SJCRH30 (cell line): ENCODE measurements around the gene VWA7. TPM values are rescaled to one million over a fixed set of nuclear protein-coding genes. Genes with fewer than 3 reads are reported as not detected.
"Not testable (repeated sequence)": the region's sequence is repeated elsewhere in the genome, so short reads cannot be mapped to it uniquely, and the experiment has no call there.

Source experiments
- DNase-seq, 2 experiments: peaks; one replicate each; pipeline ENCODE4 v3.0.0-alpha.2; 2015 to 2020
- H3K27ac ChIP-seq: fragments of 250-450 bp; sonication (Bioruptor Pico); 2 replicates; pipeline ENCODE4 v1.5.1; 2020; ENCODE audit warnings: mild to moderate bottlenecking, moderate library complexity
- H3K27me3 ChIP-seq: fragments of 250-450 bp; sonication (Bioruptor Pico); 2 replicates; pipeline ENCODE4 v1.5.1; 2020; ENCODE audit warnings: mild to moderate bottlenecking, moderate library complexity
- H3K36me3 ChIP-seq: fragments of 250-450 bp; sonication (Bioruptor Pico); 2 replicates; pipeline ENCODE4 v1.5.1; 2020; ENCODE audit warnings: mild to moderate bottlenecking, moderate library complexity
- H3K4me1 ChIP-seq: fragments of 250-450 bp; sonication (Bioruptor Pico); 2 replicates; pipeline ENCODE4 v1.5.1; 2020; ENCODE audit warnings: mild to moderate bottlenecking, moderate library complexity
- H3K4me3 ChIP-seq: fragments of 250-450 bp; sonication (Bioruptor Pico); 2 replicates; pipeline ENCODE4 v1.5.1; 2020; ENCODE audit warnings: mild to moderate bottlenecking, moderate library complexity
- H3K9me3 ChIP-seq: fragments of 250-450 bp; sonication (Bioruptor Pico); replicated peaks from 2 replicates; pipeline ENCODE4 v1.5.1; 2020; ENCODE audit warnings: mild to moderate bottlenecking, moderate library complexity
- total RNA-seq: library from RNA; depleted of rRNA; stranded (reverse); fragments of >200 nt; shearing (Covaris generic); gene quantifications from 2 replicates; pipeline ENCODE4 v1.2.3, GENCODE V29; 2014; rRNA removed

Gene VWA7, protein sequence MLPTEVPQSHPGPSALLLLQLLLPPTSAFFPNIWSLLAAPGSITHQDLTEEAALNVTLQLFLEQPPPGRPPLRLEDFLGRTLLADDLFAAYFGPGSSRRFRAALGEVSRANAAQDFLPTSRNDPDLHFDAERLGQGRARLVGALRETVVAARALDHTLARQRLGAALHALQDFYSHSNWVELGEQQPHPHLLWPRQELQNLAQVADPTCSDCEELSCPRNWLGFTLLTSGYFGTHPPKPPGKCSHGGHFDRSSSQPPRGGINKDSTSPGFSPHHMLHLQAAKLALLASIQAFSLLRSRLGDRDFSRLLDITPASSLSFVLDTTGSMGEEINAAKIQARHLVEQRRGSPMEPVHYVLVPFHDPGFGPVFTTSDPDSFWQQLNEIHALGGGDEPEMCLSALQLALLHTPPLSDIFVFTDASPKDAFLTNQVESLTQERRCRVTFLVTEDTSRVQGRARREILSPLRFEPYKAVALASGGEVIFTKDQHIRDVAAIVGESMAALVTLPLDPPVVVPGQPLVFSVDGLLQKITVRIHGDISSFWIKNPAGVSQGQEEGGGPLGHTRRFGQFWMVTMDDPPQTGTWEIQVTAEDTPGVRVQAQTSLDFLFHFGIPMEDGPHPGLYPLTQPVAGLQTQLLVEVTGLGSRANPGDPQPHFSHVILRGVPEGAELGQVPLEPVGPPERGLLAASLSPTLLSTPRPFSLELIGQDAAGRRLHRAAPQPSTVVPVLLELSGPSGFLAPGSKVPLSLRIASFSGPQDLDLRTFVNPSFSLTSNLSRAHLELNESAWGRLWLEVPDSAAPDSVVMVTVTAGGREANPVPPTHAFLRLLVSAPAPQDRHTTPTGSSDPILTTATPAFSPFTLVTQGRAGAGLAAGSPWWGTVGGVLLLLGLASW
- total RNA-seq, result 0.28 and 0.34 TPM in 2 replicates

DNA sequence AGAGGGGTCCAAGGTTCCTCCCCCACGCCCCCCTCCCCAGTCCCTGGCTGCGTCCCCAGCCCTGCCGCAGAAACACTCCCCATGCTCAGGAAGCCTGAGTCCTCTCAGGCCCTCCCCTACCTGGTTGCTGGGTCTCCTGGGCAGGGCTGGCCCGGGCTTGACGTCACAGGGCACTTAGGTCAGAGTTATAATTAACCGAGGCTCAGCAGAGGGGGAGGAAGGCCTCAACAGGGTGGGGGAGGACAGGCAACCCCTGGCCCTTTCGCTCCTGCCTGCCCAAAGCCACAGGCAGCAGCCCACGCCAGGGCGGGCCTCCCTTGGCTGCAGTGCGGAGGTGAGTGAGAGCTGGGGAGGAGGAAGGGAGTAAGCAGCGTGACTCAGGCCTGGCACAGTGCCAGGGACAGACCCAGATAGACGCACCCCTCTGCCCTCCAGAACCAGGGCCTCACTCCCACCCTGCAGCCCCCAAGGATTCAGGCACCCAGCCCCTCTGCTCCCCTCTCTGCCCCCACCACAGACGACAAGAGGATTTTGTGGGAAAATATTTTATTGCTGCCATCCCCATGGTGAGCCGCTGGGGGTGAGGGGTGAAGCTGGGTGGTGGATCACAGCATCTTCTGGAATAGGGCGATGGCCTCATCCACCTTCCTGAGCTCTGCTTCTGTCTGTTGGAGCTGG, at the start of gene VWA7:
Gene VWA7, minus strand, starts transcription at position 340 of the 678 bp plus-strand sequence. CDS start 549 bp downstream, outside the sequence.
- H3K36me3 ChIP-seq, result peaks cover 15% of the 10 kb centered on the region
- H3K9me3 ChIP-seq, result no peaks in the 10 kb centered on the region
- peaks cover 3% of the 10 kb centered on the region; the same call in 1 of the 2 replicates for H3K4me1 ChIP-seq
- H3K27me3 ChIP-seq, result no peaks in the 10 kb centered on the region
- H3K27ac ChIP-seq, result no peak within 1 kb of the TSS
- DNase-seq, result peak; percentile 45 to 51
- no peak within 1 kb of the TSS for H3K4me3 ChIP-seq

DNA sequence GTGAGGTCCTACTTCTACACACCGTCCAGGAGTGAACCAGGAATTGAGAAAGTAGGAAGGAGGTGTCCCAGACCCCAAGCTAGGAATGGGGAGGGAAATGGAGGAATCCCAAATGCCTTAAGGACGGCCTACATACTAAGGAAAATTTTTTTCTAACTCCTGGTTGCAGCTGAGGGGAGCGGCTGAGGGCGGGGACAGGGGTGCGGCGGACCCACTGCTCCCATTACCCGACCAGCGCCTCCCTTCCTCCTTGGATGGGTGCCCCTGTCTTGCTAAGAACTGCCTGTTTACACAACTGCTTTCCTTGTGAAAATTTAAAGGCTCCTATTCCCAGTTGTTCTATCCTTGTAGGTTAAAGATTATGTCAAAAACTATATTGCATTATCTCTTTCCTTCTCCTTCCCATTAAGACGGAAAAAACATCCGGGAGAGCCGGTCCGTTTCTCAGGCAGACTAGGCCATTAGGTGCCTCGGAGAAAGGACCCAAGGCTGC, 49.7 kb upstream of the VWA7 start:
- peak overlapping the region; percentile 67 for H3K27ac ChIP-seq
- H3K4me3 ChIP-seq, result peak overlapping the region; percentile 60
- H3K36me3 ChIP-seq, result no peaks in the 10 kb centered on the region
- no peaks in the 10 kb centered on the region for H3K27me3 ChIP-seq
- DNase-seq, result peak in 1 of 2 experiments; percentile 68
- H3K4me1 ChIP-seq, result no peaks in the 10 kb centered on the region
- no peaks in the 10 kb centered on the region for H3K9me3 ChIP-seq

DNA sequence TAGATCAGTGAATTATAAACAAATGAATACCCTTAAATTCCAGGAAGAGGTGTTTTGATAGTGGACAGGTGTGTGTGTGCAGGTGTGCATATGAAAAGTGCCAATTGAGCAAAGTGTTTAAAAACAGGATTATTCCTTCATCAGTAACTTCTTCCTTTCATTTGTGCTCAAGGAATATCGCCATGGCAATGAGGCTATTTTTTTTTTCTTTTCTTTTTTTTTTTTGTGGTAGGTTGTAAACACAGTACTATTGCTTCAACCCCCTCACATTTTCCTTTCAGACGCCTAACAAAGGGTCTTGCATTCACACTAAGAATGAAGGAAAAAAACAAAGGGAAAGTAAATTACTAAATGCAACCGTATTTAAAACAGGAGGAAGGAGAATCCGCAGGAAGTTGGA, 48.4 kb upstream of the VWA7 start:
- H3K27me3 ChIP-seq, result no peaks in the 10 kb centered on the region
- no peak overlapping the region for H3K27ac ChIP-seq
- no peak overlapping the region for H3K4me3 ChIP-seq
- DNase-seq, result no peak
- 0 out of 2 replicates have a peak, but pooled peaks cover 4% of the 10 kb centered on the region for H3K4me1 ChIP-seq
- no peaks in the 10 kb centered on the region for H3K9me3 ChIP-seq
- H3K36me3 ChIP-seq, result no peaks in the 10 kb centered on the region

DNA sequence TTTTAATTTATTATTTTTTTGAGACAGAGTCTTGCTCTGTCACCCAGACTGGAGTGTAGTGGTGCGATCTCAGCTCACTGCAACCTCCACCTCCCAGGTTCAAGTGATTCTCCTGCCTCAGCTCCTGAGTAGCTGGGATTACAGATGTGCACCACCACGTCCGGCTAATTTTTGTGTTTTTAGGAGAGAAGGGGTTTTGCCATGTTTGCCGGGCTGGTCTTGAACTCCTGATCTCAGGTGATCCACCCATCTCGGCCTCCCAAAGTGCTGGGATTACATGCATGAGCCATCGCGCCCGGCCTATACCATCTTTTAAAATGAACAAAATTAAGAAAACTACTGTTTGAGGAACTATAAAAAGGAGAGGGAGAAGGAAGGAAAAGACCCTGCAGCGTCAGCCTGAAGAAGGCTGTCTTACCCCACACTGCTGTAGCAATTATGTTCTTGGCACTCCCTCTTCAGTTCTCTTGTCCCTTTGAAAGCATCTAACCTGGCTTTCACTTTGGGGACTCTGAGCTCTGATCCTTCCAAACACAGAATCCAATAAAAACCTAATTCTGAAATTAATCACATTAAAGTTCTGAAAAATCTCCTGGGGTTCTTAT, 46.6 kb upstream of the VWA7 start:
- H3K27ac ChIP-seq, H3K36me3 ChIP-seq, H3K27me3 ChIP-seq, H3K9me3 ChIP-seq, DNase-seq, H3K4me3 ChIP-seq, H3K4me1 ChIP-seq: not testable (repeated sequence)

DNA sequence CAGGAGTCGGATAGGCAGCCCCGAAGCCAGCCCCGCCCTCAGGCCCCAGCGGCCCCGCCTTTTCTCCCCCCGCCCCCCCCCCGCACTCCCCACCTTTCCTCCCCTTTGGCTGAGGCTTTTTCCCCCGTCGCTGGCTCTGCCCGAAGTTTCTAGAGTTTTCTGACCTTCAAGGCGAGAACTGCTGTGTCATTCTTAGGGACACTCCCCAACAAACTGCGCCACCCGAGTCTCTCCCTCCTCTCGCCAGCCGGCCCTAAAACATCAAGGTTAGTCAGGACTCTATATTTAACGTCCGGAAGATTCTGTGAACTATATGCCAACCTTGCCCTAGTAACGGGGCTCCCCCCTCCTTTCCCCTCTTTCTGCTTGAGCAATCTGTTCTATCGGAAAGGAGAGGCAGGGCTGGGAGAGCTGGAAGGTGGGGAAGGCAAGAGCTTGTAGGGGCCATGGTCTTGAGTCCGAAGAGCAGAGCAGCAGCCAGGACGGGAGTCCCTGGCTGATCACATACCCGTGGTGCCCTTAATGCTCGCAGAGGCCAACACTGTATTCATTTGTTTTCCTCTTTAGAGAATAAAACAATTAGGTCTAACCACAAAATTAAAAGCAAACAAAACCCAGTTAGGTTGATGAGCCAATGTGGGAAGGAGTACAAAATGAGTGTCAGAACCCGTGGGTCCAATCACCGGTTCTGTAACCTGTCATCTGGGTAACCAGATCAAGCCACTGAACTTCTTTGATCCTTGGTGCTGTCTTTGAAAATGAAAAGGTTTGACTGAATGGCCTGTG, 45.1 kb upstream of the VWA7 start:
- 0 out of 2 replicates have a peak, but pooled peaks cover 4% of the 10 kb centered on the region for H3K4me1 ChIP-seq
- no peaks in the 10 kb centered on the region for H3K27me3 ChIP-seq
- DNase-seq, result peak; percentile 41 to 69
- no peaks in the 10 kb centered on the region for H3K9me3 ChIP-seq
- peak overlapping the region; percentile 54; the same call in 1 of the 2 replicates for H3K27ac ChIP-seq
- no peaks in the 10 kb centered on the region for H3K36me3 ChIP-seq
- H3K4me3 ChIP-seq, result peak overlapping the region; percentile 68

DNA sequence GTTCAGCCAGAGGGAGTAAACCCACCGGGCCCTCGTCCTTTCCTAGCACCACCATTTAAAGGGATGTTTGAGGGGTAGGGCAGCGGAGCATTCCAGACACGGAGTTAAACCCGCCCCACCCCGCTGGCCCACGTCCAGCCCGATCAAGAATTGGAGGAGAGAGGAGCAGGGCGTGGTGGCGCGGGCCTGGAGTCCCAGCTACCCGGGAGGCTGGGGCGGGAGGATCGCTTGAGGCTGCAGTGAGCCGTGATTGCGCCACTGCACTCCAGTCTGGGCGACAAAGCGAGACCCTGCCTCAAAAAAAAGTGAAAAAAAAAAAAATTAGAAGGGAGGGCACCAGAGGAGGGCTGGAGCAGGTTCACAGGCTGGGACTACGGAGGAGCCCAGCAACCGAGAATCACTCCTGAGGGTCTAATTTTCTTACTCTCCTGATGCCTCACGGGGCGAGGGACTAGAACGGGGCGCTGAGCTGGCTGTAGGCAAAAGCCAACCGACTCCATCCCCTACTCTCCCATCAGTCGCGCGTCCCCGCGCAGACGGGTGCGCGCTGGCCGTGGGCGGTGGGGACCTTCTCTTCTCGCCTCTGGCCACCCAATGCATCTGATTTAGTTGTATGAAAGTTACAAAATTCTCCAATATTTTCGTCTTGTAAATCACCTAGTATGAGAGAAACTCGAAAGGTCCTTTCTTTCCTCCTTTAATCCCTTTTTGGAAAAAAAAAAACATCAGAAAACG, 44.3 kb upstream of the VWA7 start:
- H3K4me3 ChIP-seq, result peak overlapping the region; percentile 68
- H3K36me3 ChIP-seq, result no peaks in the 10 kb centered on the region
- H3K9me3 ChIP-seq, result no peaks in the 10 kb centered on the region
- H3K27me3 ChIP-seq, result no peaks in the 10 kb centered on the region
- peak; percentile 63 to 76 for DNase-seq
- H3K4me1 ChIP-seq, result 0 out of 2 replicates have a peak, but pooled peaks cover 4% of the 10 kb centered on the region
- peak overlapping the region; percentile 53; the same call in 1 of the 2 replicates for H3K27ac ChIP-seq

DNA sequence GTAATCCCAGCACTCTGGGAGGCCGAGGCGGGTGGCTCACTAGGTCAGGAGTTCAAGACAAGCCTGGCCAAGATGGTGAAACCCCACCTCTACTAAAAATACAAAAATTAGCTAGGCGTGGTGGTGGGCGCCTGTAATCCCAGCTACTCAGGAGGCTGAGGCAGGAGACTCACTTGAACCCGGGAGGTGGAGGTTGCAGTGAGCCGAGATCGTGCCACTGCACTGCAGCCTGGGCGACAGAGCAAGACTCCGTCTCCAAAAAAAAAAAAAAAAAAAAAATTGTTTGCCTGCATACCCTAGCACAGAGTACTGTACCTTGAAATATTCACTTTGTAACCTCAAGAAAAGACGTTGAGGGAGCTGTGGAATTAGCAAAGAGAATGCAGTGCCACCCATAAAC, 43.3 kb upstream of the VWA7 start:
- H3K36me3 ChIP-seq, H3K4me1 ChIP-seq, H3K9me3 ChIP-seq, DNase-seq, H3K27ac ChIP-seq, H3K27me3 ChIP-seq, H3K4me3 ChIP-seq: not testable (repeated sequence)

DNA sequence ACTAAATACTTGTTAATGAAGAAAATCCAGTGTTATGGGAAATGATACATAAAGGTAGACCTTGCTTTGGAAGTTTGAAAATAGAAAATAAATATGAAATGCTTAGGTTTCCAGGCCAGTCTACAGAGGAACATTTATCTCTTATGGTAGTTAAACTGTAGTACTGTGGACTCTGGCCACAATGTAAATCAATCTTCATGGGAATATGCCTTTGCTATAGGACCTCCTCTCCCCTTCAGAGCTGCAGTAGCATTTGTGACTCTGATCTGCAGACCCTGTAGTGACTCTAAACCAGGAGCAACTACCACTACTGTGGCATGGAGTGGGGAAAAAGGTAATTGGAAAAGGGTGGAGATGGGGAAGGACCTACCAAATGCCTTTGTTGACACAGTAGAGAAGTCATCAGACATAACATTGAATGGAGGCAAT, 42.8 kb upstream of the VWA7 start:
- H3K4me1 ChIP-seq, result 0 out of 2 replicates have a peak, but pooled peaks cover 4% of the 10 kb centered on the region
- H3K36me3 ChIP-seq, result no peaks in the 10 kb centered on the region
- no peak overlapping the region for H3K4me3 ChIP-seq
- no peak for DNase-seq
- H3K27ac ChIP-seq, result no peak overlapping the region
- no peaks in the 10 kb centered on the region for H3K27me3 ChIP-seq
- no peaks in the 10 kb centered on the region for H3K9me3 ChIP-seq

DNA sequence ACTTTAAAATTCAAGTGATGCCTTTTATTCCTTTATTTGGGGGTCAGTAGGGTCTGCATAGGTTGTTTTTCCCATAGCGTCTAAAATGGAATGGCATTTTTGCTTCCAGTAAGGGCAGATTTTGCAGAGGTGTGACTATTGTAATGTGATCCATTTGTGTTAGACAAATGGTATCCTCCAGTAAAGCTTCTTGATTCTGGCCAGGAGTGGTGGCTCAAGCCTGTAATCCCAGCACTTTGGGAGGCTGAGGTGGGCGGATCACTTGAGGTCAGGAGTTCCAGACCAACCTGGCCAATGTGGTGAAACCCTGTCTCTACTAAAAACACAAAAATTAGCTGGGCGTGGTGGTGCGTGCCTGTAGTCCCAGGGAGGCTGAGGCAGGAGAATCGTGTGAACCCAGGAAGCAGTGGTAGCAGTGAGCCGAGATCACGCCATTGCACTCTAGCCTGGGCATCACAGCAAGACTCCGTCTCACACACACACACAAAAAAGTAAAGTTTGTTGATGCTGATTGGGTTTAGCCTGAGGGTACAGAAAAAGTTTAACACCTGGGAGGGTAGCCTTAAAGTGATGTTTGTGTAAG, 40.9 kb upstream of the VWA7 start:
- H3K9me3 ChIP-seq, H3K27ac ChIP-seq, H3K36me3 ChIP-seq, H3K4me3 ChIP-seq, H3K27me3 ChIP-seq, DNase-seq, H3K4me1 ChIP-seq: not testable (repeated sequence)

DNA sequence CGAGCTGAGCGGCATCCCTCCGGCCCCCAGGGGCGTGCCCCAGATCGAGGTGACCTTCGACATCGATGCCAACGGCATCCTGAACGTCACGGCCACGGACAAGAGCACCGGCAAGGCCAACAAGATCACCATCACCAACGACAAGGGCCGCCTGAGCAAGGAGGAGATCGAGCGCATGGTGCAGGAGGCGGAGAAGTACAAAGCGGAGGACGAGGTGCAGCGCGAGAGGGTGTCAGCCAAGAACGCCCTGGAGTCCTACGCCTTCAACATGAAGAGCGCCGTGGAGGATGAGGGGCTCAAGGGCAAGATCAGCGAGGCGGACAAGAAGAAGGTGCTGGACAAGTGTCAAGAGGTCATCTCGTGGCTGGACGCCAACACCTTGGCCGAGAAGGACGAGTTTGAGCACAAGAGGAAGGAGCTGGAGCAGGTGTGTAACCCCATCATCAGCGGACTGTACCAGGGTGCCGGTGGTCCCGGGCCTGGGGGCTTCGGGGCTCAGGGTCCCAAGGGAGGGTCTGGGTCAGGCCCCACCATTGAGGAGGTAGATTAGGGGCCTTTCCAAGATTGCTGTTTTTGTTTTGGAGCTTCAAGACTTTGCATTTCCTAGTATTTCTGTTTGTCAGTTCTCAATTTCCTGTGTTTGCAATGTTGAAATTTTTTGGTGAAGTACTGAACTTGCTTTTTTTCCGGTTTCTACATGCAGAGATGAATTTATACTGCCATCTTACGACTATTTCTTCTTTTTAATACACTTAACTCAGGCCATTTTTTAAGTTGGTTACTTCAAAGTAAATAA, 40.2 kb upstream of the VWA7 start:
- H3K4me3 ChIP-seq, DNase-seq, H3K9me3 ChIP-seq, H3K36me3 ChIP-seq, H3K27me3 ChIP-seq, H3K27ac ChIP-seq, H3K4me1 ChIP-seq: not testable (repeated sequence)

DNA sequence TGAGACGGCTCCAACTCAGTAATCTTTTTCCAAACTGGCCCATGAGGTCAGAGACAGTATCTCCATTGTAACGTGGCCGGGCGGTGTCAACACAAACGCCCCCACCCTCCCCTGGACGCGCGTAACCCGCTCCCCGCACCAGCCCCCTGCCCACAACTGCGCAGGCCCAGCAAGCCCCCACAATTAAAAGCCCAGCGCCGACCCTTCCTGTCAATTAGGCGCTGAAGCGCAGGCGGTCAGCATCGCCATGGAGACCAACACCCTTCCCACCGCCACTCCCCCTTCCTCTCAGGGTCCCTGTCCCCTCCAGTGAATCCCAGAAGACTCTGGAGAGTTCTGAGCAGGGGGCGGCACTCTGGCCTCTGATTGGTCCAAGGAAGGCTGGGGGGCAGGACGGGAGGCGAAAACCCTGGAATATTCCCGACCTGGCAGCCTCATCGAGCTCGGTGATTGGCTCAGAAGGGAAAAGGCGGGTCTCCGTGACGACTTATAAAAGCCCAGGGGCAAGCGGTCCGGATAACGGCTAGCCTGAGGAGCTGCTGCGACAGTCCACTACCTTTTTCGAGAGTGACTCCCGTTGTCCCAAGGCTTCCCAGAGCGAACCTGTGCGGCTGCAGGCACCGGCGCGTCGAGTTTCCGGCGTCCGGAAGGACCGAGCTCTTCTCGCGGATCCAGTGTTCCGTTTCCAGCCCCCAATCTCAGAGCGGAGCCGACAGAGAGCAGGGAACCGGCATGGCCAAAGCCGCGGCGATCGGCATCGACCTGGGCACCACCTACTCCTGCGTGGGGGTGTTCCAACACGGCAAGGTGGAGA, 38.1 kb upstream of the VWA7 start, which contains the start of the genes HSPA1A and HSPA1L:
Gene HSPA1A, plus strand, starts transcription at position 519 of the 814 bp plus-strand sequence. Its CDS starts 214 bp downstream, at position 733.
Gene HSPA1L, minus strand, starts transcription at position 259 of the 814 bp plus-strand sequence. CDS start 3,311 bp downstream, outside the sequence.
- Histone ChIP-seq H3K4me1 (no peaks in the 10 kb centered on the region), H3K36me3 (no peaks in the 10 kb centered on the region), H3K4me3 (no peak within 1 kb of the TSS), H3K27me3 (no peaks in the 10 kb centered on the region), H3K9me3 (no peaks in the 10 kb centered on the region), H3K27ac (no peak within 1 kb of the TSS)
- no peak for DNase-seq
